Skeletal muscle tissue (tissue), 1 donor: ENCODE data around the gene MAP1S. TPM values are rescaled to one million over a fixed set of nuclear protein-coding genes. Genes with fewer than 3 reads are reported as not detected.

Experiments used
- total RNA-seq: library from RNA; depleted of rRNA; stranded (reverse); fragments of >200 nt; gene quantifications from one replicate; pipeline ENCODE4 v1.2.3, GENCODE V29; 2014

Gene MAP1S
- total RNA-seq, 1 donor from 2014 or later: 25.6 TPM

Other genes with a start within 250 kb of the MAP1S start
- gene SLC27A1, start 249.0 kb upstream of the MAP1S start, total RNA-seq: 12.0 TPM
- 39.1 TPM for gene PGLS, start 207.8 kb upstream of the MAP1S start, total RNA-seq
- 38.1 TPM for gene COLGALT1, start 163.8 kb upstream of the MAP1S start, total RNA-seq
- gene UNC13A, start 31.1 kb upstream of the MAP1S start, total RNA-seq: not detected
- gene FCHO1, start 32.0 kb downstream of the MAP1S start, total RNA-seq: 1.0 TPM
- not detected for gene B3GNT3, start 75.7 kb downstream of the MAP1S start, total RNA-seq
- not detected for gene INSL3, start 102.0 kb downstream of the MAP1S start, total RNA-seq
- 2.1 TPM for gene JAK3, start 128.5 kb downstream of the MAP1S start, total RNA-seq
- gene RPL18A, start 140.4 kb downstream of the MAP1S start, total RNA-seq: 1,370 TPM
- gene SLC5A5, start 152.5 kb downstream of the MAP1S start, total RNA-seq: not detected
- 15.7 TPM for gene CCDC124, start 213.5 kb downstream of the MAP1S start, total RNA-seq
- 0.52 TPM for gene KCNN1, start 247.6 kb downstream of the MAP1S start, total RNA-seq